ENCODE data around the gene AGPAT4. TPM values are rescaled to one million over a fixed set of nuclear protein-coding genes. Genes with fewer than 3 reads are reported as not detected.

The AGPAT4 gene
- total RNA-seq, 1 experiment from 2014 or later, result 9.2 TPM

DNA sequence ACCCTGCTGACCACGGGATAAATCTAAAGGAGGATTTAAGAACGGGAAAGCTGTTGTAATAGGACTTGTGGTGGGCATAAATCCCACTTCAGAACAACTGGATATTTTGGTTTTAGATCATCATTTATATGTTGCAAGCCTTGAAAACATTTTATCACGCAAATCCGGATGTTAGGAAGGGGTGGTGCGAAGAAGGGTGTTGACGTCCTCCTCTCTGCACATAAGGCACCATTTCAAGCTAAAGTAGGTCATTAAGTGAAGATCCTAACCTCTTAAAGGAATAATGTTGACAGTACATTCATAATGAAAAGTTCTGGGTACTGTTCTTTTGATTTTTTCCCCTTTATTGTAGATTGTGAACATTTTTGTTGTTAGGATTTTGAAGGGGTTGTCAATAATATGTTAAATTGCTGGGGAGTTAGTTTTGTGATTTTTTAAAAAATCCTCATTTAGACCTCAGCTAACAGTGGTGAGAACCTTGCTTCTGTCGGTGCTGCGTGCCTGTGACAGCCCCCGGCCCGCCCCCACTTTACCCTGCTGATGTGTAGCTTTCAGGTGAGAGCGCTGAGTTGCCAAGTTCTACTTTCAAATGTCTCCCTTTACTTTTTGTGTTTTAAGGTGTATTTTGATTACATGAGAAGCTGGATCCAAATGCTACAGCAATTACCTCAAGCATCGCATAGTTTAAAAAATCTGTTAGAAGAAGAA is 193.4 kb downstream of the AGPAT4 start:
- TF ChIP-seq, protein P1, sequence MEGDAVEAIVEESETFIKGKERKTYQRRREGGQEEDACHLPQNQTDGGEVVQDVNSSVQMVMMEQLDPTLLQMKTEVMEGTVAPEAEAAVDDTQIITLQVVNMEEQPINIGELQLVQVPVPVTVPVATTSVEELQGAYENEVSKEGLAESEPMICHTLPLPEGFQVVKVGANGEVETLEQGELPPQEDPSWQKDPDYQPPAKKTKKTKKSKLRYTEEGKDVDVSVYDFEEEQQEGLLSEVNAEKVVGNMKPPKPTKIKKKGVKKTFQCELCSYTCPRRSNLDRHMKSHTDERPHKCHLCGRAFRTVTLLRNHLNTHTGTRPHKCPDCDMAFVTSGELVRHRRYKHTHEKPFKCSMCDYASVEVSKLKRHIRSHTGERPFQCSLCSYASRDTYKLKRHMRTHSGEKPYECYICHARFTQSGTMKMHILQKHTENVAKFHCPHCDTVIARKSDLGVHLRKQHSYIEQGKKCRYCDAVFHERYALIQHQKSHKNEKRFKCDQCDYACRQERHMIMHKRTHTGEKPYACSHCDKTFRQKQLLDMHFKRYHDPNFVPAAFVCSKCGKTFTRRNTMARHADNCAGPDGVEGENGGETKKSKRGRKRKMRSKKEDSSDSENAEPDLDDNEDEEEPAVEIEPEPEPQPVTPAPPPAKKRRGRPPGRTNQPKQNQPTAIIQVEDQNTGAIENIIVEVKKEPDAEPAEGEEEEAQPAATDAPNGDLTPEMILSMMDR (IDR thresholded peaks at IDR 0.05; ENCODE audit: insufficient read depth in 1 of 2, low read depth in 1 of 2, low read length in 1 of 2, severe bottlenecking in 1 of 2, unreplicated experiment in 1 of 2), result no peak
- ChIA-PET CTCF (no interaction called here), POLR2A (no interaction called here)
- H3K27me3 ChIP-seq (replicated peaks; ENCODE audit: control insufficient read depth, insufficient read depth, low read length), result no peaks in the 10 kb centered on the region
- H3K4me1 Mint-ChIP-seq (ENCODE audit: low read depth, unreplicated experiment), result no peaks in the 10 kb centered on the region
- no peak overlapping the region for H3K27ac Mint-ChIP-seq (ENCODE audit: unreplicated experiment)
- H3K4me3 ChIP-seq (ENCODE audit: low read depth, low read length), result no peak overlapping the region
- intact Hi-C loops (cut with micrococcal nuclease; ENCODE audit: unreplicated experiment), result no loop called here
- H3K36me3 ChIP-seq (ENCODE audit: control insufficient read depth, insufficient read depth, low read length), result no peaks in the 10 kb centered on the region
- no peak overlapping the region for H3K4me3 Mint-ChIP-seq (ENCODE audit: unreplicated experiment)
- H3K36me3 Mint-ChIP-seq (ENCODE audit: insufficient read depth, unreplicated experiment), result peaks cover 15% of the 10 kb centered on the region
- H3K4me1 ChIP-seq, result no peaks in the 10 kb centered on the region
- no peaks in the 10 kb centered on the region for H3K27me3 Mint-ChIP-seq (ENCODE audit: insufficient read depth, unreplicated experiment)
- no peaks in the 10 kb centered on the region for H3K9me3 Mint-ChIP-seq (ENCODE audit: unreplicated experiment)
- DNase-seq, result no peak
- H3K9me3 ChIP-seq, result no peaks in the 10 kb centered on the region
- BruUV-seq (replicated peaks), result no TSS peak
